ENCODE measurements around the gene GHITM. TPM values are rescaled to one million over a fixed set of nuclear protein-coding genes. Genes with fewer than 3 reads are reported as not detected.

GHITM gene
- total and polyA plus RNA-seq, 2 experiments from 2014 or later = 97.1 to 105 TPM

DNA sequence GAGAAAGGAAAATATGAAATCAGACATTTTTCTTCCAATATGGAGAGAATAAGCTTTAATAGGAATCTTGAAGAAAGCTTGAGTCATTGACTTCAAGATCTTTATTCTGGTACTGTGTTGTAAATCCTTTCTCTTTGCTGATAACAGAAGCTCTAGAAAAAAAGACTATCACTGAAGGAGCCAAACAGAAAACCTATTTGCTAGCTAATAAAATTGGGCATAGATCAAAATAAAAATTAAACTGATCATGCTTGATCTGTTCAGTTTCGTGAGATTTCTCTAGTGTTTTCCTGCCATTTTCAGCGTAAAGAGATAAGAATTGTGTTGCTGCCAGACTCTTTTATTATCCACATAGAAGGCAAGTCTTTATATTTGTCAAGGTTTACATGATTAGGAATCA is 1.5 kb upstream of the GHITM start (continued):
- TF ChIP-seq ZNF331 (CRISPR knock-in tag; IDR thresholded peaks at IDR 0.05; ENCODE audit: low read depth) (no peak), ZNF114 (CRISPR knock-in tag; IDR thresholded peaks at IDR 0.05) (no peak), EZH2phosphoT487 (IDR thresholded peaks at IDR 0.05; ENCODE audit: unreplicated experiment) (no peak), POLR2AphosphoS5 (IDR thresholded peaks at IDR 0.05; ENCODE audit: low read depth) (no peak), JUNB (IDR thresholded peaks at IDR 0.05; ENCODE audit: unreplicated experiment) (no peak), EZH2 (IDR thresholded peaks at IDR 0.05; ENCODE audit: low read depth, unreplicated experiment) (no peak)
- TF ChIP-seq, protein P1, sequence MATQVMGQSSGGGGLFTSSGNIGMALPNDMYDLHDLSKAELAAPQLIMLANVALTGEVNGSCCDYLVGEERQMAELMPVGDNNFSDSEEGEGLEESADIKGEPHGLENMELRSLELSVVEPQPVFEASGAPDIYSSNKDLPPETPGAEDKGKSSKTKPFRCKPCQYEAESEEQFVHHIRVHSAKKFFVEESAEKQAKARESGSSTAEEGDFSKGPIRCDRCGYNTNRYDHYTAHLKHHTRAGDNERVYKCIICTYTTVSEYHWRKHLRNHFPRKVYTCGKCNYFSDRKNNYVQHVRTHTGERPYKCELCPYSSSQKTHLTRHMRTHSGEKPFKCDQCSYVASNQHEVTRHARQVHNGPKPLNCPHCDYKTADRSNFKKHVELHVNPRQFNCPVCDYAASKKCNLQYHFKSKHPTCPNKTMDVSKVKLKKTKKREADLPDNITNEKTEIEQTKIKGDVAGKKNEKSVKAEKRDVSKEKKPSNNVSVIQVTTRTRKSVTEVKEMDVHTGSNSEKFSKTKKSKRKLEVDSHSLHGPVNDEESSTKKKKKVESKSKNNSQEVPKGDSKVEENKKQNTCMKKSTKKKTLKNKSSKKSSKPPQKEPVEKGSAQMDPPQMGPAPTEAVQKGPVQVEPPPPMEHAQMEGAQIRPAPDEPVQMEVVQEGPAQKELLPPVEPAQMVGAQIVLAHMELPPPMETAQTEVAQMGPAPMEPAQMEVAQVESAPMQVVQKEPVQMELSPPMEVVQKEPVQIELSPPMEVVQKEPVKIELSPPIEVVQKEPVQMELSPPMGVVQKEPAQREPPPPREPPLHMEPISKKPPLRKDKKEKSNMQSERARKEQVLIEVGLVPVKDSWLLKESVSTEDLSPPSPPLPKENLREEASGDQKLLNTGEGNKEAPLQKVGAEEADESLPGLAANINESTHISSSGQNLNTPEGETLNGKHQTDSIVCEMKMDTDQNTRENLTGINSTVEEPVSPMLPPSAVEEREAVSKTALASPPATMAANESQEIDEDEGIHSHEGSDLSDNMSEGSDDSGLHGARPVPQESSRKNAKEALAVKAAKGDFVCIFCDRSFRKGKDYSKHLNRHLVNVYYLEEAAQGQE (IDR thresholded peaks at IDR 0.05; ENCODE audit: unreplicated experiment) = no peak
- TF ChIP-seq, protein P2, sequence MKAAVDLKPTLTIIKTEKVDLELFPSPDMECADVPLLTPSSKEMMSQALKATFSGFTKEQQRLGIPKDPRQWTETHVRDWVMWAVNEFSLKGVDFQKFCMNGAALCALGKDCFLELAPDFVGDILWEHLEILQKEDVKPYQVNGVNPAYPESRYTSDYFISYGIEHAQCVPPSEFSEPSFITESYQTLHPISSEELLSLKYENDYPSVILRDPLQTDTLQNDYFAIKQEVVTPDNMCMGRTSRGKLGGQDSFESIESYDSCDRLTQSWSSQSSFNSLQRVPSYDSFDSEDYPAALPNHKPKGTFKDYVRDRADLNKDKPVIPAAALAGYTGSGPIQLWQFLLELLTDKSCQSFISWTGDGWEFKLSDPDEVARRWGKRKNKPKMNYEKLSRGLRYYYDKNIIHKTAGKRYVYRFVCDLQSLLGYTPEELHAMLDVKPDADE (IDR thresholded peaks at IDR 0.05) = no peak

DNA sequence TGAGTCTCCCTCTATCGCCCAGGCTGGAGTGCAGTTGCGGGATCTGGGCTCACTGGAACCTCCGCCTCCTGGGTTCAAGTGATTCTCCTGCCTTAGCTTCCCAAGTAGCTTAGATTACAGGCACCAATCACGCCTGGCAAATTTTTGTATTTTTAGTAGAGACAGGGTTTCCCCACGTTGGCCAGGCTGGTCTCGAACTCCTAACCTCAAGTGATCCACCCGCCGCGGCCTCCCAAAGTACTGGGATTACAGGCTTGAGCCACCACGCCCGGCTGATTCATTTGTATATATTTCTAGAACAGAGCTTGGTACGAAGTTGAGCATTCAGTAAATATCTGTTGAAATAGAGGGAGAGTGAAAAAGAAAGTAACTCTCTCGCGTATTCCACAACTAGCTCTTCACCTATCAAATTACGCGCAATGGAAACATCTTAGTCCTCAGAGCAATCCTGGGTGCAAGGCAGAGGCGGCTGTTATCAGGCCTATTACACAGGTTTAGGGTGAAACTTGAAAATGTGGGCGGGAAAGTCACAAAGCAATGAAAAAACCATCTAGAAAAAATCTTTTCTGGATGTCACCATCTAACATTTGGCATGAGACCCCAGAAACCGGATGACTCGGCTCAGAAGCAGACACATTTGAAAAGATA is 707 bp upstream of the GHITM start:
- Histone ChIP-seq H3K79me2 (replicated peaks; ENCODE audit: insufficient read depth) (peaks cover 24% of the 10 kb centered on the region), H3K4me1 (ENCODE audit: insufficient read depth) (peaks cover 5% of the 10 kb centered on the region), H3K27me3 (ENCODE audit: insufficient read depth) (no peaks in the 10 kb centered on the region), H2AFZ (peak overlapping the region; percentile 79), H3K27ac (ENCODE audit: low read depth) (peak overlapping the region; percentile 55; the same call in 1 of the 2 replicates), H3K9me2 (ENCODE audit: insufficient read depth) (no peaks in the 10 kb centered on the region), H3K36me3 (ENCODE audit: insufficient read depth) (peaks cover 8% of the 10 kb centered on the region; the same call in 1 of the 2 replicates), H3F3A (replicated peaks; ENCODE audit: low read depth) (no peaks in the 10 kb centered on the region), H4K20me1 (replicated peaks; ENCODE audit: insufficient read depth) (no peaks in the 10 kb centered on the region), H3K4me3 (peak overlapping the region; percentile 47), H3K4me2 (peak overlapping the region; percentile 70)
- Mint-ChIP-seq H3K4me1 (peaks cover 19% of the 10 kb centered on the region; the same call in 2 of the 3 replicates), H3K36me3 (ENCODE audit: low read depth) (peaks cover 13% of the 10 kb centered on the region), H3K27ac (peak overlapping the region; percentile 99), H3K27me3 (ENCODE audit: insufficient read depth, low read depth, poor library complexity) (peaks cover 9% of the 10 kb centered on the region), H3K9me3 (no peaks in the 10 kb centered on the region), H3K4me3 (peak overlapping the region; percentile 99)
- peak; percentile 32 for DNase-seq (ENCODE audit: low spot score)
- ATAC-seq = no peak
- TF ChIP-seq ZNF331 (CRISPR knock-in tag; IDR thresholded peaks at IDR 0.05; ENCODE audit: low read depth) (no peak), JUNB (IDR thresholded peaks at IDR 0.05; ENCODE audit: unreplicated experiment) (no peak), NANOG (IDR thresholded peaks at IDR 0.05; ENCODE audit: borderline replicate concordance) (no peak), STAT1 (IDR thresholded peaks at IDR 0.05; ENCODE audit: unreplicated experiment) (no peak), EZH2phosphoT487 (IDR thresholded peaks at IDR 0.05; ENCODE audit: unreplicated experiment) (no peak), CREB1 (CRISPR knock-in tag; IDR thresholded peaks at IDR 0.05; ENCODE audit: low read depth) (no peak), EZH2 (IDR thresholded peaks at IDR 0.05; ENCODE audit: low read depth, unreplicated experiment) (no peak), ZNF114 (CRISPR knock-in tag; IDR thresholded peaks at IDR 0.05) (no peak)
- TF ChIP-seq, protein P3, sequence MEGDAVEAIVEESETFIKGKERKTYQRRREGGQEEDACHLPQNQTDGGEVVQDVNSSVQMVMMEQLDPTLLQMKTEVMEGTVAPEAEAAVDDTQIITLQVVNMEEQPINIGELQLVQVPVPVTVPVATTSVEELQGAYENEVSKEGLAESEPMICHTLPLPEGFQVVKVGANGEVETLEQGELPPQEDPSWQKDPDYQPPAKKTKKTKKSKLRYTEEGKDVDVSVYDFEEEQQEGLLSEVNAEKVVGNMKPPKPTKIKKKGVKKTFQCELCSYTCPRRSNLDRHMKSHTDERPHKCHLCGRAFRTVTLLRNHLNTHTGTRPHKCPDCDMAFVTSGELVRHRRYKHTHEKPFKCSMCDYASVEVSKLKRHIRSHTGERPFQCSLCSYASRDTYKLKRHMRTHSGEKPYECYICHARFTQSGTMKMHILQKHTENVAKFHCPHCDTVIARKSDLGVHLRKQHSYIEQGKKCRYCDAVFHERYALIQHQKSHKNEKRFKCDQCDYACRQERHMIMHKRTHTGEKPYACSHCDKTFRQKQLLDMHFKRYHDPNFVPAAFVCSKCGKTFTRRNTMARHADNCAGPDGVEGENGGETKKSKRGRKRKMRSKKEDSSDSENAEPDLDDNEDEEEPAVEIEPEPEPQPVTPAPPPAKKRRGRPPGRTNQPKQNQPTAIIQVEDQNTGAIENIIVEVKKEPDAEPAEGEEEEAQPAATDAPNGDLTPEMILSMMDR (conservative IDR thresholded peaks at IDR 0.05; ENCODE audit: low read depth in 2 of 2) = no peak
- TF ChIP-seq, protein P2 (IDR thresholded peaks at IDR 0.05) = no peak
- TF ChIP-seq, protein P1 (IDR thresholded peaks at IDR 0.05; ENCODE audit: unreplicated experiment) = no peak
